ENCODE measurements around the gene SPATC1L.

DNA sequence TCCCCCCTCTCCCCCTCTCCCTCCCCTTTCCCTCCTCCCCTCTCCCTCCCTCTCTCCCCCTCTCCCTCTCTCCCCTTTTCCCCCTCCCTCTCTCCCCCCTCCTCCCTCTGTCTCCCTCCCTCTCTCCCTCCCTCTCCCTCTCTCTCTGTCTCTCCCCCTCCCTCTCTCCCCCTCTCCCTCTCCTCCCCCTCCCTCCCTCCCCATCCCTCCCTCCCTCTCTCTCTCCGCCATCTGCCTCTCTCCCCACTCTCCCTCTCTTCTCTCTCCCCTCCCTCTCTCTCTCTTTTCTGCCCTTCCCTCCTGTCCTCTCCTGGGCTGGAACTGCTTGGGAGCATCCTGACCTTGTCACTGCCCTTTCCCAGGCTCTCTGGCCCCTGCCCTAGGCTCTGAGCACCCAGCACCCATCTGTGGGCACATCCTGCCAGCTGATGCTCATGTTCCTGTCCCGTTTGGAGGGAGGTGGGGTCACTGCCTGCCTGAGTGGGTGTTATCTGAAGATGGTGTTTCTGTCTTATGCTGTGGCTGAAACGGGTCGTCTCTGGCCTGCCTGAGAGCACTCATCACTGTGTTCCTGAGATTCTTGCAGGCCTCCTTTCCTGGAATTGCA lies 39.7 kb downstream of the SPATC1L start:
- no peak for TF ChIP-seq ZFP30 (CRISPR knock-in tag; IDR thresholded peaks at IDR 0.05)
- no peak for TF ChIP-seq ZNF8 (CRISPR knock-in tag; IDR thresholded peaks at IDR 0.05)
- no peak for TF ChIP-seq RARB (CRISPR knock-in tag; IDR thresholded peaks at IDR 0.05)
- TF ChIP-seq, protein P1, sequence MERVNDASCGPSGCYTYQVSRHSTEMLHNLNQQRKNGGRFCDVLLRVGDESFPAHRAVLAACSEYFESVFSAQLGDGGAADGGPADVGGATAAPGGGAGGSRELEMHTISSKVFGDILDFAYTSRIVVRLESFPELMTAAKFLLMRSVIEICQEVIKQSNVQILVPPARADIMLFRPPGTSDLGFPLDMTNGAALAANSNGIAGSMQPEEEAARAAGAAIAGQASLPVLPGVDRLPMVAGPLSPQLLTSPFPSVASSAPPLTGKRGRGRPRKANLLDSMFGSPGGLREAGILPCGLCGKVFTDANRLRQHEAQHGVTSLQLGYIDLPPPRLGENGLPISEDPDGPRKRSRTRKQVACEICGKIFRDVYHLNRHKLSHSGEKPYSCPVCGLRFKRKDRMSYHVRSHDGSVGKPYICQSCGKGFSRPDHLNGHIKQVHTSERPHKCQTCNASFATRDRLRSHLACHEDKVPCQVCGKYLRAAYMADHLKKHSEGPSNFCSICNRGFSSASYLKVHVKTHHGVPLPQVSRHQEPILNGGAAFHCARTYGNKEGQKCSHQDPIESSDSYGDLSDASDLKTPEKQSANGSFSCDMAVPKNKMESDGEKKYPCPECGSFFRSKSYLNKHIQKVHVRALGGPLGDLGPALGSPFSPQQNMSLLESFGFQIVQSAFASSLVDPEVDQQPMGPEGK (CRISPR knock-in tag; IDR thresholded peaks at IDR 0.05; ENCODE audit: borderline replicate concordance): no peak
- TF ChIP-seq ESRRG (CRISPR knock-in tag; IDR thresholded peaks at IDR 0.05): no peak
- no peak for TF ChIP-seq TOX (CRISPR knock-in tag; IDR thresholded peaks at IDR 0.05; ENCODE audit: borderline replicate concordance)
